ENCODE measurements around the gene DCD.
"Not testable (repeated sequence)": the region's sequence is repeated elsewhere in the genome, so short reads cannot be mapped to it uniquely, and the experiment has no call there.

Gene DCD

GRCh38 chr12:54654926-54655325 lies 6.8 kb upstream of the DCD start:
- FAIRE-seq, result no peak
- no peak for DNase-seq (ENCODE audit: low spot score)

- no peak for FAIRE-seq
These were observed 4.9 kb upstream of the DCD start for GRCh38 chr12:54653025-54653424.

GRCh38 chr12:54650889-54651288 lies 2.7 kb upstream of the DCD start:
- no peak for DNase-seq (ENCODE audit: low spot score)
- FAIRE-seq, result no peak

More at GRCh38 chr12:54653025-54653424, 4.9 kb upstream of the DCD start:
- DNase-seq (ENCODE audit: low spot score), result no peak

GRCh38 chr12:54650409-54650808 lies 2.2 kb upstream of the DCD start:
- no peak for FAIRE-seq
- peak; percentile 74 for DNase-seq (ENCODE audit: low spot score)

GRCh38 chr12:54649825-54650224 lies 1.7 kb upstream of the DCD start:
- DNase-seq (ENCODE audit: low spot score) (no peak), FAIRE-seq (no peak)

- FAIRE-seq (no peak), DNase-seq (ENCODE audit: low spot score) (no peak)
These were observed 6.6 kb downstream of the DCD start for GRCh38 chr12:54641554-54641953.

- no peak for FAIRE-seq
- DNase-seq (ENCODE audit: low spot score), result no peak
These were observed 7.1 kb downstream of the DCD start for GRCh38 chr12:54641089-54641488.

GRCh38 chr12:54639112-54639511 lies 9.1 kb downstream of the DCD start:
- not testable (repeated sequence) for FAIRE-seq; DNase-seq (ENCODE audit: low spot score)

GRCh38 chr12:54634795-54635194 lies 13.4 kb downstream of the DCD start, which contains the start of gene LACRT:
Gene LACRT, minus strand, starts transcription at chr12:54634895. Its CDS starts 54 bp downstream, at chr12:54634841.
- FAIRE-seq, result no peak
- no peak for DNase-seq (ENCODE audit: low spot score)

GRCh38 chr12:54631988-54632728 lies 16.0 kb downstream of the DCD start:
- FAIRE-seq (no peak), DNase-seq (ENCODE audit: low spot score) (no peak)

- no peak for DNase-seq (ENCODE audit: low spot score)
- no peak for FAIRE-seq
These were observed 16.6 kb downstream of the DCD start for GRCh38 chr12:54631551-54631950.

- no peak for DNase-seq (ENCODE audit: low spot score)
- no peak for FAIRE-seq
These were observed 18.2 kb downstream of the DCD start for GRCh38 chr12:54629925-54630324.

GRCh38 chr12:54628186-54628846 lies 19.8 kb downstream of the DCD start:
- FAIRE-seq, result no peak
- DNase-seq (ENCODE audit: low spot score), result no peak

GRCh38 chr12:54627304-54627703 lies 20.9 kb downstream of the DCD start:
- FAIRE-seq (no peak), DNase-seq (ENCODE audit: low spot score) (no peak)

- no peak for DNase-seq (ENCODE audit: low spot score)
These were observed 22.6 kb downstream of the DCD start for GRCh38 chr12:54625598-54625997.

GRCh38 chr12:54624315-54625279 lies 23.6 kb downstream of the DCD start:
- DNase-seq (ENCODE audit: low spot score) (no peak), FAIRE-seq (no peak)

More at GRCh38 chr12:54625598-54625997, 22.6 kb downstream of the DCD start:
- FAIRE-seq, result no peak

- FAIRE-seq, result no peak
- DNase-seq (ENCODE audit: low spot score), result no peak
These were observed 25.5 kb downstream of the DCD start for GRCh38 chr12:54622463-54623183.

GRCh38 chr12:54616933-54617680 lies 31.1 kb downstream of the DCD start:
- DNase-seq (ENCODE audit: low spot score) (no peak), FAIRE-seq (no peak)

GRCh38 chr12:54612225-54612750 lies 35.9 kb downstream of the DCD start:
- FAIRE-seq (no peak), DNase-seq (ENCODE audit: low spot score) (no peak)

- no peak for FAIRE-seq
- DNase-seq (ENCODE audit: low spot score), result no peak
These were observed 36.4 kb downstream of the DCD start for GRCh38 chr12:54611715-54612149.

Measured in urothelium cell line (cell line).